GM23338 (cell line): ENCODE measurements around the gene DDR2.

Experiments used
- CREB1 ChIP-seq: fragments of 250-450 bp; sonication (Bioruptor Pico); IDR thresholded peaks from 2 replicates; pipeline ENCODE4 v1.5.0; 2020; ENCODE audit warnings: low read depth, mild to moderate bottlenecking, moderate library complexity
- CTCF ChIP-seq, 2 experiments: fragments of 200-600 bp in 1 of 2; sonication (generic) in 1 of 2; conservative IDR thresholded peaks; 2 replicates each; pipeline versions ENCODE4 v1.5.1 to v1.6.1; 2016 to 2017; ENCODE audit warnings: antibody characterized with exemption in 2 of 2, low read depth in 2 of 2, mild to moderate bottlenecking in 2 of 2, moderate library complexity in 1 of 2
- EZH2 ChIP-seq: fragments of 200-600 bp; sonication (generic); IDR thresholded peaks from one replicate; pipeline ENCODE4 v1.8.0; 2017; ENCODE audit warnings: antibody characterized with exemption, mild to moderate bottlenecking, low read depth; ENCODE audit not compliant: unreplicated experiment
- EZH2phosphoT487 ChIP-seq: fragments of 200-600 bp; sonication (generic); IDR thresholded peaks from one replicate; pipeline ENCODE4 v1.8.1; 2018; ENCODE audit warnings: antibody characterized with exemption; ENCODE audit not compliant: unreplicated experiment
- JUNB ChIP-seq: IDR thresholded peaks from one replicate; pipeline ENCODE4 v1.6.1; 2016; ENCODE audit warnings: antibody characterized with exemption; ENCODE audit not compliant: unreplicated experiment
- POLR2AphosphoS5 ChIP-seq: IDR thresholded peaks from 2 replicates; pipeline ENCODE4 v1.6.1; 2016; ENCODE audit warnings: antibody characterized with exemption, low read depth

- TF ChIP-seq CTCF (conservative IDR thresholded peaks at IDR 0.05; ENCODE audit: low read depth in 2 of 2) (no peak), POLR2AphosphoS5 (no peak), EZH2phosphoT487 (no peak), EZH2 (no peak), CREB1 (CRISPR knock-in tag) (no peak), JUNB (no peak)
Measured at GRCh38 chr1:162663589-162664106, 31.4 kb downstream of the DDR2 start.
